Activated T-cell treated with anti-CD3 and anti-CD28 coated beads for 48 hours (primary cell): ENCODE results near the gene ME3.

Source experiments
- DNase-seq: peaks from one replicate; pipeline ENCODE4 v3.0.0-alpha.2; 2020; ENCODE audit warnings: low read depth

Gene ME3

DNA sequence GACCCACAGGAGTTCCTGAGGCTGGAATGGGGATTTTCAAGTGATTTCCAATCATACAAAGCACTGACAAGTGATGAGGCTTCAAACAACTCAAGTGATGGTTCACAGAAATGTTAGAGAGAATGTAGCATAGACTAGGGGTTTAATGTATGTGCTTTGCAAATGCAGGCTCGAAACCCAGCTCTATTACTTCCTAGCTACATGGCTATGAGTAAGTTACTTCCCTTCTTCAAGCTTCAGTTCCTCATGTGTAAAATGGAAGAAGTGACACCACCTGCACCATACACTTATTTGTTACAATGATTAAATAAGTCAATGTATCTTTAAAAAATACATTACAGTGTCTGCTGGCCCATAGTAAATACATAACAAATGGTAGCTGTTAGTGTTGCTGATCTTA lies 158.0 kb downstream of the ME3 start:
- DNase-seq = no peak

DNA sequence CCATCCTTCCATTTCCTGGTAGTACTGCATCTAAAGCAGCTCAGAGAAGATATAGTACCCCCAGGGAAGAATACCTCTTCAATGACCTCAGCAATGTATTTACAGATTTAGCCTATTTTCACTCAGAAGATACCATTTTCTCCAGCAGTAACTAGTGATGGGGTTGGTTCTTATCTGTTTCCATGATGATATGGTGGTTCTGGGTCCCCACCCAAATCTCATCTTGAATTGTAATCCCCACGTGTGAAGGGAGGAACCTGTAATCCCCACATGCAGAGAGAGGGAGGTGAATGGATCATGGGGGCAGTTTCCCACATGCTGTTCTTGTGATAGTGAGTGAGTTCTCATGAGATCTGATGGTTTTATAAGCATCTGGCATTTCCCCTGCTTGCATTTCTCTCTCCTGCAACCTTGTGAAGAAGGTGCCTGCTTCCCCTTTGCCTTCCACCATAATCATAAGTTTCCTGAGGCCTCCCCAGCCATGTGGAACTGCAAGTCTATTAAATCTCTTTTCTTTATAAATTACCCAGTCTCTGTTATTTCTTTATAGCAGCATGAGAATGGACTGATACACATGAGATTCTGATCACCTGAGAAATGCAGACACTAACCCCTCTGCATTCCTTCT lies 158.6 kb downstream of the ME3 start:
- DNase-seq = no peak

DNA sequence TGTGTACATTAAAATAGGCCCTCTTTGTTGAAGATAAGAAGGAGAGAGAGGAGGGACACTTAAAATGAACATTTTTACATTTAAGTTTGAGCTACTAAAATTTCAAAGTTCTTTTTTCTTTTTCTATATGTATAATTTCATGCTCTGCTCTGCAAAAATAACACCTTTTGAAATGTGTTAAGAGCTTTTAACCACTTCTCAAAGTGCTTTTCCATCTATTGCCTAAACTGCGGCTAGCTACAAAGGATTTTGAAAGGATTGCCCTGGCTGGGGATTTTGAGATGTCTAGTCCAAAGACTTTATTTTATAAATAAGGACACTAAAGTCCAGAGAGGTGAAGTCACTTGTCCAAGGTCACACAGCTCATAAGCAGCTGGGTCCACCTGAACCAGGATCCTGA lies 159.3 kb downstream of the ME3 start:
- no peak for DNase-seq

DNA sequence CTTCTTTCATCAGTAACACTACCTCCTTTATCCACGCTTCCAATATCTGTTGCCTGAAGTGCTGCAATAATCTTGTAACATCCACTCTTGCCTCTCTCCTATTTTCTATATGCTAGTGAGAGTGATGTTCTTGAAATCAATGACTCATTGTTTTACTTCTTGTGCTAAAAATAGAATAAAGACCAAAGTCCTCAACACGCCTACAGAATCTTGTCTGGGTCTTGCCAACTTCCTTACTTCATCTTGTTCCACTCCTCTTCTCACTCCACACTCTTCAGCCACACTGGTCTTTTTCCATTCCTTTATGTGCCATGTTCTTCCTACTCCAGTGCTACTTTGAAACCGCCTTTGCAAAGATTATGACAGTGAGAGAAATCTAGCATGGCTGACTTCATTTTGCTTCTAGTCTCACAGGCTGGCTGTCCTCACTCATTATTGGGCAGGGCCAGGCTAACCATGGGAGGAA lies 161.3 kb downstream of the ME3 start:
- DNase-seq = no peak

DNA sequence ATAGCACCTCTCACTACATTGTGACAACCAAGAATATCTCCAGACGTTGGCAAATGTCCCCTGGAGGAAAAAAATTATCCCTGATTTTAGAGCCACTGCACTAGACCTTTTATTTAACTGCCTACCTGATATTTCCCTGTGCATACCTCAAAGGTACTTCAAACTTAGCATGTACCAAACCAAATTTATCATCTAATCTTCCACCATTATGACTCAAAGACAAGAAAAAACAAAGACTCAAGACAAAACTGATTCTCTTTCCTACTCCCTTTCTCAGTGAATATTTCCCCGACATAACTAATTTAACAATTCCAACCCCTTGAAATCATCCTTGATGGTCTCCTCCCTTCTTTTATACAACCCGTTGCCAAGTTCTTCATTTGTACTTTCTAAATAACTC lies 161.7 kb downstream of the ME3 start:
- no peak for DNase-seq

DNA sequence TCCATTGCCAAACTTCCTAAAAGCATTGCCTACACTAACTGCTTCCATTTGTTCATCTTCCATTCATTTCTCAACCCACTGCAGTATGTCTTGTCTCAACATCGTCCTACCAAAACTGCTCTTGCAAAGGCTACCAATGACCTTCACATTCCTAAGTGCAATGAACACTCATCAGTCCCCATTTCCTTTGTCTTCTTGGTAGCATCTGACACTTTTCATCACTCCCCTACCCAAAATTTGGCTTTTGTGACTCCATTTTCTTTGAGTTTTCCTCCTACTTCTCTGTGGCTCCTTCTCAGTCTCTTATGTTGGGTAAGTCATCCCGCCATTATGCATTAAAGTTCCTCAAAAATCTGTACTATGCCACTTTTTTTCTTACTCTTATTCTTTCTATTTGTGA lies 162.3 kb downstream of the ME3 start:
- DNase-seq = no peak

DNA sequence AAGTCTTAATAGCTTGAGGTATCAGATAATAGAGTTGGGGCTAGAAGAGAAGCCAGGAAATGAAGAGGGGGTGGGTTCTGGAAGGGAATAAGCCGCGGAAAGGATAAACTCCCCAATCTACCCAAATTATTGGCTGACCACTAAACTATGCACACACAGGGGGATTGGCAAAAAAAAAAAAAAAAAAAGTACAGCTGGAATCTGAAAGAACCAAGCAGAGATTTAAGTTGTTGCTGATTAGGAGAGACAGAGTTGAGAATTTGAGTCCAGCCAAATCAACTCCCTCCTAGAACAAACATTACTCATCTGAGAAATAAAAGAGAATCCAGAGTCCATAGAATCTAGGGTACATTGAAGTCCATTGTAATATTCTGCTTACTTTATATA lies 162.8 kb downstream of the ME3 start:
- no peak for DNase-seq

DNA sequence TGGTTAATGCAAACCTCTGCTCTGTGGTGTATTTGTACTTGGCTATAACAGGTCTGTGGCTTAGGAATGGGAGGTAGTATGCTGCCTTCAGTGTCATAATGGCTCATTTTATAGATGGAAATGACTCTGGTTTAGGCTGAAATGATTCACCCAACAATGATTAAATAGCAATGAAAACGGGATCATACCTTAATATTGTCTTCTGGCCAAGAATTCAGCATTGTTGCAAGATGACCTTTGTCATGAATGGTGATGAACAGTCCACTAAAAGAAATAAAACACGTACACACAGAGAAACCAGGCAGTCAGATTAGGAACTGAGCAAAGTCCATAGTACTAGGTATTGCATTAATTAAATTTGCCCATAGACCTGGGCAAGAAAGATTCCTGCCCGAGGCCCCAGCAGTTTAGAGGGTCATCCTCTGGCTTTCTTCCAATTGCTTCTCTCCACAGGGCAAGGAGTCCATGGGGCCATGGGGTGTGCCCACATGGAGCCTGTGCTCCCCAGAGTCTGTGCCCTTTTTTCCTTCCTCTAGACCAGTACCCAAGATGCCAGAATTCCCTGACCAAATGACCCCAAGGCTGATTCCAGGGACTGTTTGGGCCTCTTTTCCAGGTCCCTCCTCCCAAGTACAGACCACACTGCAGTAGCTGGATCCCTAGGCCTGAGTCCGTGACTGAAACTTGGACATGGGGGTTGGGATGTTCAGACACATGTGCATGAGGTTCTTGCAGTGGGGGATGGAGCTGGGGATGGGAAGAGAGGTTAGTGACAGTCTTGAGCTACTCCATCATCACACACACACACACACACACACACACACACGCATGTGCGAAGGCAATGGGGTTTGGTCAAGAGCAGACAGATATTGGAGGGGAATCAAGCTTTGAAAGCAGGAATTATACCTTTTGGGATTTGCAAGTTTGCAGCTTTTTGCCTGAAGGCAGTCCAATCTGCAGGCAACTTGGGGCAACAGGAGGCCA lies 163.5 kb downstream of the ME3 start:
- DNase-seq = no peak

DNA sequence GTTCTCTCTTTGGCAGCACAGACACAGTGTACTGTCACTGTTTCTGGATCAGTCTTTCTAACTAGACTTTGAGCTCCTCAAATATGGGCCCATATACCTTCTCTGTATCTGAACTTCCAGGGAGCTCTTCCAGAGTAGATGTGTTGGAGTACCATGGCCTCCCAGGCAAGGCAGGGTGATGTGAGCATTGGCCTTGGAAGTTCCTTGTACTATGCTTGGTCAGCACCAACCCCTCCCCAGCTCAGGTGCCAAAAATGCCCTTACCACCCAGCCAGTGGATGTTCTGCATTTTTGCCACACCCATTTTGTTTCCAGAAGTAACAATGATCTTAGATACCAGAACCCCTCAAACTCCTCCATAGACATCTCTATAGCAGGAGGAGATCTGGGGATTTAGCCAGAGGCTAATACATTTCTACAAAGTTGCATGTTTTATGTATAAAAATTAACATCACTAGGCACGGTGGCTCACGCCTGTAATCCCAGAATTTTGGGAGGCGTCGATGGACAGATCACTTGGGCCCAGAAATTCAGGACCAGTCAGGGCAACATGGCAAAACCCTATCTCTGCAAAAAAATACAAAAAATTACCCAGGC lies 165.1 kb downstream of the ME3 start:
- no peak for DNase-seq

DNA sequence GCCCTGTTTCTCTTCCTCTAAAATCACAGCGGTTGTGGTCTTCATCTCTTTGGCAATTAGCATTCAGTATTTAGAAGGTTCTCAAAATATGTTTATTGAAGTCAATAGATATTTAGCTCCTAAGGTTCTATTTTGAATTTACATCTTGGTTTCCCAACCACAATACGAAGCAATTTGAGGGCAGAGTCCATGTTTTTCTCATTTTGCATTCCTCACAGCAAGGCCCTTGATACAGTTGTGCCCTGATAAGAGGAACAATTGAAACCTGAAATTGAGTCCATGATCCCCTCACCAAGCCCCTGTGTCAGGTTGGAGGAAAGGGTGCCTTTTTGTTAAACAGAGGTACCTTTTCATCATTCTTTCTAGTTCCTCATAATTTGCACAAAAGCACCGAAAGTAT lies 166.2 kb downstream of the ME3 start:
- DNase-seq = no peak

DNA sequence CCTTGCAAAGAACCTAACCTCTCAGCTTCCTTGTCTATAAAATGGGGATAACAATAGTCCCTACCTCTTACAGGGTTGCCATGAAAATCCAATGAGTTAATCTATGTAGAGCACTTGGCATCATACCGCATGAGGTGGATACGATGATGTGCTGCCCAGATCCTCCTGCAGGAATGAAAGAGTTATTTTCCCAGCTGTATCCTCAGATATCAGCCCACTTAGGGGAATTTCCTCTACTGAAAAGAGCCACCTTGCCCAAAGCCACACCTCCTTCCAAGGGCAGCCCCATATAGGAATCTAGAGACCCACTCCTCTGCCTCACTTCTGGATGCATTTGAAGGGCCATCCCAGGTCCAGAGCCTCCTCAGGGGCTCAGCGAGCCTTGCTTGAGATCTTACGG lies 169.3 kb downstream of the ME3 start:
- DNase-seq = no peak

DNA sequence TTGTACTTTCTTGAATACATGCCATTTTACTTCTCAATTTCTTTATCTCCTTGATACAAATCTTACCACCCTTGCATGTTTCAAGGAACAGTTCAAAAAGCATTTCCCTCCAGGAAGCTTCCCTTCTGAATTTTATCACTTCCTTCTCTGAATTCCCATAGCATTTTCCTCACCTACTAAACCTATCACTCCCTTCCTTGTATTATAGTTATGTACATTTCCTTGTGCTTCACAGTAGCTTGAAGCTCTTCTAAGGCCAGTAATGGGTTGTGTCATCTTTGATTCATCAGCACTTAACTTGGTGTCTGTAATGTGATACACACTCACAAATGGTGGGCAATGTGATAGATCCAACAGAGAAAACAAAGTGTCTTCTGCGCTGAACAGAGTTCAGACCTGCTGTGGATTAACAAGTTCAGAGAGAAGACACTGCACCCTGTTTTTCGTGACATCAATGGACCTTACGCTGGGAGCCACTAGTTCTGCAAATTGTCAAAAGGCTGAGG lies 170.2 kb downstream of the ME3 start:
- no peak for DNase-seq

DNA sequence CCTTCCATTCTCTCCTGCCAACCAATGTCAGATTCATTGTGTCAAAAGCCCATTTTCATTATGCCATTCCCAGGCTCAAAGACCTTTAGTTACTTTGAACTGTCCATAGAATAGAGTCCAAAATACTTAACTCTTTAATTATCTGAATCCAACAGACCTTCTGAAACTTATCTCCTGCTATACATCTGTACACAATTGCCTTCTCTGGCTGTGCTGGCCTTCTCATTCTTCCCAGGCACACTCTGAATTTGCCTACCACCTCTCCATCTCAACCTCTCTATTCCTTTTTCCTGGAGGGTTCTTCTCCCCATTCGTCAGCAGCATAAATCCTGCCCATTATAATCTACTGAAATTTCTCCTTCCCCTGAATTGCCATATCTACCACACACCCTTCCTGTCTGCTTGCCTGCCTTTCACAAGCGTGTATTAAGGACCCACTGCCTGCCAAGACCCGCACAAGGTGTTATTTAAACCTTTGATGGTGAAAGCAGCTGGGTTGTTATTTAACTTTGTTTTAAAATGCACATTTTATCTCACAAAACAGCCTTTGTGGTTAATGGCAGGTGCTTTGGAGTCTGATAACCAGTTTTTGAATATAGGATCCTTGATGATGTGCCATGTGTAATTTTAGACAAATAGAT lies 171.8 kb downstream of the ME3 start:
- DNase-seq = no peak

DNA sequence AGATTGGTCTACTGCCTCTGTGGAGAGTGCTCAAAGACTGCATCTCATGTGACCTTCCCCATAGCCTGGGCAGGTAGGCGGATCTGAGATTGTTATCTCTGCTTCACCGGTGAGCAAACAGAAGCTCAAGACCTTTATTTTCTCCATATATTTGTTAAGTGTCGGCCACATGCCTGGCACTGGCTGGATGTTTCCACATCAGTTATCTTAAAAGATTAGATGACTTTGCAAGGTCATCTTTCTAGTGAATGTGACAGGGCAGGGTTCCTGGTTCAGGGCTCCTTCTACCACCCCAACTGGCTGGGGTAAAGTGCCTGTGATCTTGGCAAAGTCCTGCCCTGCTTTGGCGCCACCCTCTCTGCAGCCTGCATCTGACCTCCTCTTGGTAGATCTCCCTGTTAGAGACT lies 172.7 kb downstream of the ME3 start:
- no peak for DNase-seq

DNA sequence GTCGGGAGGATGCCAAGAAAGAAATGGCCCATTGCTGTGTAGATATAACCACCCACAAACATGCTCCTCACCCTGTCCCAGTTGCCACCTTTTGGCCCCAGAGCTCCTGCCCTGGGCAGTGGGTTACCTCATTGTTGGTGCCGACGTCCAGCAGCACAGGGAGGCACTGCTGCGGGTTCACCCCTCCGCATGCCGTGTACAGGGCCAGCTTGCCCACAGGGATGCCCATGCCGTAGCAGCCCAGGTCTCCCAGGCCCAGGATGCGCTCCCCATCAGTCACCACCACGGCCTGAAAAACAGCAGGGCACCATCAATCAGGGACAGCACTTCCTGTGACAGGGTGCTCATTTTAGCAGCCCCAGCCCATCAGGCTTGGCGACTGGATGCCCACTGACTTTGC lies 174.6 kb downstream of the ME3 start:
- DNase-seq = no peak

DNA sequence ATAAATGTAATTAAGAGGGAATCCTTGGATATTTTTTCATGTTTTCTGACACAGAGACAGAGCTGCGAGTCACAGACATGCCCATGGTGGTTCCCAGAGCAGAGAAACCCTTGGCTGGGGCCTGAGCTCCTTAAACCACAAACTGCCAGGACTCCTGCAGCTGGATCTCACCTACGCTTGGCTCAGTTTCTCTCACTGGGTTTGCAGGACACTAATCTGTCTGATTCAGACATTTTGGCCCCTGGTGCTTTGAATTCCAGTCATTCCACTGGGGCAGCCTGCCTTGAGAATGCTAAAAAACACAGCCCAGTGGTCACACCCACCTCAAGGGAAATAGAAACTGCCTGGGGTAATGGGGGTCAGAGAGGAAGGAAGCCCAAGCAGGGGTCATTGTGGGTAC lies 175.1 kb downstream of the ME3 start:
- no peak for DNase-seq

DNA sequence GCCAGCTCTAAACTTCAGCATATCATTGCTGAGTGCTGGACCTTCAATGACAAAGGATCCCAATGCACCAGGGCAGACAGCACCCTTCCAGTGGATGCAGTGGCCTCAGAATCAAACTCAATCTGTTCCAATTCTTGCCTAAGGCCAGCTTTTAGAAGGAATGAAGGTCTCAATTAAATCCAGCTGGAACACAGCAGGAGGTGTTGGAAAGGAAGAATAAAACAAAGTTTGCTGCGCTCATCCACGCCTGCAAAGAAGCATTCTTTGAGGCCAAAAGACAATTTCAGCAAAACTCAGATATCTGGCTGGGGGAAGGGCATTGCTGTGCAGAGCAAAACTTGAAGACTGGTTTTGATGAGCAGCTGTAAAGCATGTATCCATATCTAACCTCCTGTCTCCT lies 177.1 kb downstream of the ME3 start:
- DNase-seq = no peak

DNA sequence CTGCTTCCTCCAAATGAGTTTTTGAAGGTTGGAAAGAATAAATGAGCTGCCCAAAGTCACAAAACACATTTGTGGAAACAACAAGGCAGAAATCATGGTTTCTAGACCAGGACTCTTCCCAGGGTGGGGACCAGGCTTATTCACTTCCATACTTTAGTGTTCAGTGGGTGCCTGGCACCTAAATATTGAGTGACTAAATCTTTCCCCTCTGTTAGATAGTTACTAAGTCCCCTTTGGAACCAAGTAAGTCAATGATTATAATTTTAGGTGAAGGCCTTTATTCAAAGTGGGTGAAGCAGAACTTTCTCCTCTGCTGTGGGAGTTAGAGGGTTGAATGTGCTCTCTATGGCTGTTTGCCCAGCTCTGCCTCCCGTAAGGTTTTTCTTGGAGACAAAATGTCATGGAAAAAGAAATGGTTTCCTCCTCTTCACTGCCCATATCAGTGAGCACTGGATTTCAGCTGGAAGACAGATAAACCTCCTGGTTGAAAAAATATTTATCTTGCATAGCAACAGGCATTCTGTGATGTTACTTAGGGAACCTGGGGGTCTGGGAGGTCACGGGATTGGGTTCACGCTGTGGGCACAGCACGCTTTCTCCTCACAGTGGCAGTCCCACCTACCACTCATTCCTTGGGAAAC lies 179.9 kb downstream of the ME3 start:
- no peak for DNase-seq

DNA sequence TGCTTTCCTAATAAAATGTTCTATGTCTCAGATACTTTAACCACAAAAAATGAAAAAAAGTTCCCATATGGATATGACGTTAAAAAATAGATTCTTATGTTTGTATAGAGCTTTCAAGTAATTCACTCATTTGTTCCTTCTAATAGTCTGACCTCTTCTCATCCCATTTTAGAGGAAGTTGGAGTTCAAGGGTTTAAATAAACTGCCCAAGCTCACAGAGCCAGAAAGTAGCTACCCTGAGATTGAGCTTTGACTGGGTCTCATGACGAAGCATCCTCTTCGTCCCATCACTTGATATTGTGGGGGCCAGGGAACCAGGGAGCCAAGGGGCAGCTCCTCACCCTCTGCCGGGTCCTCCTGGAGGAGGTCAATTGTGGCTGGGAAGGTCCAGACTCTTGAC lies 181.4 kb downstream of the ME3 start:
- DNase-seq = no peak

DNA sequence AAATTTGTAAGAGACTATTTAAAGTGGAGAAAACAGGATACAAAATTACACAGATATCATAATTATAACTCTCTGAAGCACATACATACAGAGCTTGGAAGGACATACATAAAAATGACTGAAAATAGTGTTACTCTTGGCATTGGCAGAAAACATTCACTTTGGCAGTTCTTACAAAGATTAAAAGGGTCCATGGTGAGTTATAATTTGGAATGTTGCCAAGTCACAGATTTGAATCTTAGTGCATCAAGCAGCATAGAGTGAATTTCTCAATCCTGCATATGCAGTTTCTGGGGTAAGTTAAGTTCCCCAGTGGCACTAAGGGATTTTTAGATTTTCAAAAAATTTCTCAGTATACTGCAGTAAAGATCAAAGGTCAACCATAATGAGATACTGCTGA lies 181.8 kb downstream of the ME3 start:
- no peak for DNase-seq

DNA sequence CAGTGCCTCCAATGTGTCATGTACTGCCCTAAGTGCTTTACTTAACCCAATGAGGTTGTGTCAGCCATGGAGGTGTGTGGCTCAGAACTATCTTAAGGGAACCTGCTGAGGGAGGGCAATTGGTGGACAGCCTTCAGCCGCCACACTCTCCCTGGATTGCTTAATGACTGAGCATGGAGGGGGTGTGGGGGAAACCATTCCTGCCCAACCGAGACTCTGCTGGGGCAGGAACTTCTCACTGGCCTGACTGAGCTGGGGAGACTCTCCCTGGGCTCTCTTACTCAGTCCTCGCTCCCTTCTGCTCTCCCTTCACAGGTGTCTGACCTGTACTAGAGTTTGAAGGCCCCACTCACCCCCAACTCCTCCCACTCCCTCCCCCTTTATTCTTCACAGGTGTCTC lies 183.0 kb downstream of the ME3 start:
- no peak for DNase-seq

DNA sequence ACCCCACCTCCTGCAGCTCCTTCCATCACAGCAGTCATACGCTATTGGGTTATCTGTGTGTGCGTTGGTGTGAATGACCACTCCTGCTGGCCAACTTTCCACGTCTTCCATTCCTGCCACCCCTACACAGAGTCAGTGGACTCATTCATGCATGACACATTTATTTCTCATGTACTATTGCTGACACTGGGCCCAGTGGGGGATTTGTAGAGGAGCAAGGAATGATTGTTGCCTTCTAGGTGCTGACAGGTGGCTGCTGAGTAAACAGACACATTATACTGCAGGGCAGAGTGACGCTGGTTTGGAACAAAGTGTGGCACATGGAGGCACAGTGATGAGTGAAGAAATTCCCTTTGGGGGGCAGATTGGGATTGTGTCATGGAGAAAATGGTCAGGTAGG lies 183.9 kb downstream of the ME3 start:
- no peak for DNase-seq
